GM18505 (cell line): Measurements from ENCODE around the gene PLCB1.

Experiments used
- ATAC-seq: cut with Tn5 transposase; IDR thresholded peaks from one replicate; pipeline ENCODE4 v1.9.1; 2021; ENCODE audit not compliant: unreplicated experiment
- POLR2A ChIP-seq: IDR thresholded peaks from 4 replicates; pipeline ENCODE4 v1.6.1; 2011; ENCODE audit warnings: borderline replicate concordance; ENCODE audit not compliant: insufficient read depth, insufficient read length; ENCODE audit errors: extremely low read depth

Gene PLCB1

GRCh38 chr20:8744228-8744844 lies 612.3 kb downstream of the PLCB1 start:
- no peak for ATAC-seq
- TF ChIP-seq POLR2A = no peak

GRCh38 chr20:8749101-8749500 lies 617.0 kb downstream of the PLCB1 start:
- no peak for TF ChIP-seq POLR2A
- no peak for ATAC-seq

GRCh38 chr20:8749986-8750385 lies 617.9 kb downstream of the PLCB1 start:
- no peak for TF ChIP-seq POLR2A
- ATAC-seq = no peak

- no peak for TF ChIP-seq POLR2A
- no peak for ATAC-seq
Measured at GRCh38 chr20:8755340-8756118, 623.5 kb downstream of the PLCB1 start.

- no peak for TF ChIP-seq POLR2A
- ATAC-seq = no peak
Measured at GRCh38 chr20:8756410-8756809, 624.3 kb downstream of the PLCB1 start.

- no peak for TF ChIP-seq POLR2A
- no peak for ATAC-seq
Measured at GRCh38 chr20:8757146-8757545, 625.1 kb downstream of the PLCB1 start.

- TF ChIP-seq POLR2A = no peak
- ATAC-seq = no peak
Measured at GRCh38 chr20:8764344-8764962, 632.4 kb downstream of the PLCB1 start.

GRCh38 chr20:8766868-8767390 lies 634.9 kb downstream of the PLCB1 start:
- no peak for ATAC-seq
- no peak for TF ChIP-seq POLR2A

- no peak for ATAC-seq
- no peak for TF ChIP-seq POLR2A
Measured at GRCh38 chr20:8774412-8774811, 642.3 kb downstream of the PLCB1 start.

- ATAC-seq = no peak
- no peak for TF ChIP-seq POLR2A
Measured at GRCh38 chr20:8777911-8778310, 645.8 kb downstream of the PLCB1 start.

GRCh38 chr20:8778387-8778786 lies 646.3 kb downstream of the PLCB1 start:
- ATAC-seq = no peak
- no peak for TF ChIP-seq POLR2A

- no peak for ATAC-seq
Measured at GRCh38 chr20:8780915-8781314, 648.8 kb downstream of the PLCB1 start.

GRCh38 chr20:8782804-8783203 lies 650.7 kb downstream of the PLCB1 start:
- no peak for ATAC-seq
- no peak for TF ChIP-seq POLR2A

More at GRCh38 chr20:8780915-8781314, 648.8 kb downstream of the PLCB1 start:
- no peak for TF ChIP-seq POLR2A
